Measurements from ENCODE around the gene BDKRB2.

GRCh38 chr14:96267916-96268315 lies 63.3 kb downstream of the BDKRB2 start:
- TF ChIP-seq ZNF8 (CRISPR knock-in tag; IDR thresholded peaks at IDR 0.05) (no peak), CSDC2 (CRISPR knock-in tag; IDR thresholded peaks at IDR 0.05) (no peak), TCF4 (CRISPR knock-in tag; IDR thresholded peaks at IDR 0.05; ENCODE audit: borderline replicate concordance) (no peak), ISL1 (CRISPR knock-in tag; IDR thresholded peaks at IDR 0.05) (no peak), ZFP3 (CRISPR knock-in tag; IDR thresholded peaks at IDR 0.05) (no peak), PPARA (CRISPR knock-in tag; IDR thresholded peaks at IDR 0.05; ENCODE audit: borderline replicate concordance) (no peak), PATZ1 (CRISPR knock-in tag; IDR thresholded peaks at IDR 0.05; ENCODE audit: borderline replicate concordance) (no peak), RARB (CRISPR knock-in tag; IDR thresholded peaks at IDR 0.05) (no peak), POU6F1 (CRISPR knock-in tag; IDR thresholded peaks at IDR 0.05; ENCODE audit: borderline replicate concordance, low read depth) (no peak), ARNTL (CRISPR knock-in tag; IDR thresholded peaks at IDR 0.05; ENCODE audit: borderline replicate concordance, low read depth) (no peak), ZC3H10 (CRISPR knock-in tag; IDR thresholded peaks at IDR 0.05) (no peak), ZFP30 (CRISPR knock-in tag; IDR thresholded peaks at IDR 0.05) (no peak), SNAI2 (CRISPR knock-in tag; IDR thresholded peaks at IDR 0.05) (no peak), OSR1 (CRISPR knock-in tag; IDR thresholded peaks at IDR 0.05) (no peak)

Measured in SK-N-SH treated with all-trans-retinoic acid at 6 μM for 48 hours (cell line).